ENCODE measurements around the gene ZFAND3.

The ZFAND3 gene

DNA sequence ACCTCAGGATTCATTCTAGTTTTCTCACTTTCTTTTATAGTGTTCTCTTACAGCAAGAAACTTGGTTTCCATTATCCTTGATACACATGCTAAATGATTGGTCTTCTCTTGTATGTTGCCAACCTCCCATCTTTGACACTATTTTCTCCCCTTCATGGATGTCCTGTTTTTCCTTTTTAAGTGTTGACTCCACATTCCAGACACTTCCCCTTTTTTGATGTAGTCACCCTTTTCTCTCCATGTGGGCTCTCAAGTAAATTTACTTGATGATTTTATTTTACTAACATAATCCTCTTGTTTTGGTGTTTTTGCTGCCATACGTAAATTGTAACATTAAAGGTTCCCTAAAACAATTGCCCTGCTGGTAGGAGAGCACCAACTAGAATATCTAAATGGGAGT lies 148.1 kb downstream of the ZFAND3 start:
- Histone ChIP-seq H3K36me3 (peaks cover 21 to 79% (median 48%) of the 10 kb centered on the region in 11 experiments; a peak in 21 of 22 replicates), H3K9ac (no peak overlapping the region), H3K4me1 (peaks cover 11 to 56% (median 13%) of the 10 kb centered on the region in 10 experiments; a peak in 18 of 20 replicates), H3K27me3 (no peaks in the 10 kb centered on the region), H3K9me3 (replicated peaks in 1 of 11) (peaks cover 2 to 62% (median 55%) of the 10 kb centered on the region in 11 experiments; a peak in 20 of 22 replicates), H3K4me3 (no peak overlapping the region), H3K4me2 (peak overlapping the region in 2 of 11 experiments; percentile 16 to 45; a peak in 2 of 22 replicates), H3K27ac (no peak overlapping the region), H4K20me1 (peaks cover 4 to 99% (median 43%) of the 10 kb centered on the region in 11 experiments; a peak in 16 of 22 replicates)
- TF ChIP-seq Cebpa-rat (IDR thresholded peaks at IDR 0.05) = no peak

DNA sequence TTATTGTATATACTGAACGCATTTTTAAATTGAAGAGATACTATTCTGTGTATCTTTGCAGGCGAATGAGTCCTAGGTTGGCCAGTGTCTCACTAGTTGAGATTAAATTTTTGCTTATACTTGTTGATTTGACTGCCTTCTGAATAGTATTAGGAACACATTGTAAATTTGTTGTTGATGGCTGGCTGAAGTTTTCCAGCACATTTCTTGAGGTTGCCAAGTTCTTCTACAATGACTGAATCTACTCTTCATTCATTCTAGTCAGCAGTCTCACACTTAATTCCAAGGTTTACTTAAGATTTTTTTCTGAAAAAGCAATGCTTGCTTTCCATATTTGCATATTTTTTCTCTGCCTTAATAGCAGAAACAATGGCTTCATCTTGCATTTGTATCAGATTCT lies 151.7 kb downstream of the ZFAND3 start:
- H3K36me3 ChIP-seq = peaks cover 16 to 72% (median 46%) of the 10 kb centered on the region in 11 experiments
- H3K27ac ChIP-seq = peak overlapping the region in 1 of 11 experiments; percentile 9; a peak in 1 of 22 replicates
- no peaks in the 10 kb centered on the region for H3K27me3 ChIP-seq
- peaks cover 0 to 89% (median 14%) of the 10 kb centered on the region in 11 experiments; a peak in 12 of 22 replicates for H4K20me1 ChIP-seq
- H3K9ac ChIP-seq = 0 out of 22 replicates have a peak overlapping the region, but pooled peaks of 1 of the 11 experiments have one; percentile 8
- H3K4me1 ChIP-seq = peaks cover 11 to 48% (median 13%) of the 10 kb centered on the region in 10 experiments; a peak in 18 of 20 replicates
- H3K9me3 ChIP-seq (replicated peaks in 1 of 11) = peaks cover 32 to 84% (median 77%) of the 10 kb centered on the region in 11 experiments
- no peak overlapping the region for H3K4me3 ChIP-seq
- TF ChIP-seq Cebpa-rat (IDR thresholded peaks at IDR 0.05) = no peak
- peak overlapping the region; percentile 22 to 72 (median 41); a peak in 19 of 22 replicates for H3K4me2 ChIP-seq

DNA sequence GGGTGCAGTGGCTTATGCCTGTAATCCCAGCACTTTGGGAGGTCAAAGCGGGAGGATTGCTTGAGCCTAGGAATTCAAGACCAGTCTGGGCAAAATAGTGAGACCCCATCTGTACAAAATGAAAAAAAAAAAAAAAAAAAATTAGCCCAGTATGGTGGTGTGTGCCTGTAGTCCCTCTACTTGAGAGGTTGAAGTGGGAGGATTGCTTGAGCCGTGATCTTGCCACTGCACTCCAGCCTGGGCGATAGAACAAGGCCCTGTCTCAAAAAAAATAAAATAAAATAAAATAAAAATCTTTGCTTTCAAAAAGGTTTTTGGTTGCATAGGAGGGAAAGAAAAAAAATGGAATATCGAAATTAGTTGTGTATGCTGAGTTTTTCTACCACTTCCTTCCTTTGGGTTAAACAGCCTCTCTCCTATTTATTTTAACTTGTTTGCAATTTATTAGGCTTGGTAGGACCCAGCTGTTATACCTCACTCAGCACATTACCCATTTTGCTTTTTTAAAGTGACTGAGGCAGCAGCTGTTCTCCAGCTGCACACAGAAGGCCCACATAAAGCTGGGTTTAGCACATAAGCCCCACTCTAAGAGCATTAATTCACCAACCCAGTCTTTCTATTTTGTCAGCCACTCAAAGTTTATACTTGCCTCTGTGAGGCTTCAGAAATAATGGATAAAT lies 152.3 kb downstream of the ZFAND3 start:
- no peaks in the 10 kb centered on the region for H3K27me3 ChIP-seq
- peaks cover 0 to 89% (median 14%) of the 10 kb centered on the region in 11 experiments; a peak in 11 of 22 replicates for H4K20me1 ChIP-seq
- peaks cover 16 to 72% (median 47%) of the 10 kb centered on the region in 11 experiments for H3K36me3 ChIP-seq
- H3K9ac ChIP-seq = 0 out of 22 replicates have a peak overlapping the region, but pooled peaks of 1 of the 11 experiments have one; percentile 35
- H3K4me1 ChIP-seq = peaks cover 11 to 42% (median 13%) of the 10 kb centered on the region in 10 experiments; a peak in 18 of 20 replicates
- peaks cover 37 to 88% (median 79%) of the 10 kb centered on the region in 11 experiments for H3K9me3 ChIP-seq (replicated peaks in 1 of 11)
- peak overlapping the region in 3 of 11 experiments; percentile 9 to 40 (median 11); a peak in 2 of 22 replicates for H3K27ac ChIP-seq
- H3K4me3 ChIP-seq = no peak overlapping the region
- peak overlapping the region; percentile 22 to 72 (median 41); a peak in 19 of 22 replicates for H3K4me2 ChIP-seq
- no peak for TF ChIP-seq Cebpa-rat (IDR thresholded peaks at IDR 0.05)

DNA sequence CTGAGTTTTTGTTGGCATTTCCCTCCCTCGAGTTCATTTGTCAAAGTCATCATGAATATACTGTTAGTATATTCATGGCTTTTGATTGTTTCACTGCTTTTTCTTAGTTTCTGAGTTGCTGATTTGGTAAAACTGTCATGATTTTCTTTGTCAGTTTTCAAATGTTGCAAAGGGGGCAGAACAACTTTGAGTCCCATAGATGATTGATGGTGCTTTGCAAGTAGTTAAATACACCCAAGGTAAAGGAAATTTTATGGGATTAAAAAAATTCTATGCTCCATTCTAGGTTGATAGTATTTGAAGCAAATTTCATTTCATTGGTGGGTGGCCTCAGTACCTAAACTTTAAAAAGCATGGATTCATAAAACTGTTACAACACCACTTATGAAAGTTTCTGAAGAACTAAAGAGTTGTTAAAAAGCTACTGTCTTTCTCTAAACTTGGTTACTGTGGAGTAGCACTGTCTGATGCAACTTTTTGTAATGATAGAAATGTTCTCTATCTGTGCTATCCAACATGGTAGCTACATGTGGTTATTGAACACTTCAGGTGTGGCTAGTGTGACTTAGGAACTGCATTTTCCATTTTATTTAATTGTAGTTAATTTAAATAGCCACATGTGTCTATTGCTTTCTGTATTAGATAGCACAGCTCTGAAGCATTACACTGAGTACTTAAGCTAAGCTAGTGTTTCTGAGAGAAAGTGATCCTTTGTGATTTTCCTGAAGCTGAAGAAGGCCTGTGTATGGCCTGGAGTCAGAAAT lies 153.6 kb downstream of the ZFAND3 start:
- Histone ChIP-seq H3K4me3 (no peak overlapping the region), H3K9me3 (replicated peaks in 1 of 11) (peaks cover 38 to 83% (median 78%) of the 10 kb centered on the region in 11 experiments), H3K36me3 (peaks cover 16 to 67% (median 45%) of the 10 kb centered on the region in 11 experiments), H3K27ac (no peak overlapping the region; a peak in 1 of 22 replicates), H3K4me2 (no peak overlapping the region), H4K20me1 (peaks cover 4 to 89% (median 19%) of the 10 kb centered on the region in 11 experiments; a peak in 13 of 22 replicates), H3K4me1 (peaks cover 11 to 33% (median 13%) of the 10 kb centered on the region in 10 experiments; a peak in 18 of 20 replicates), H3K9ac (no peak overlapping the region), H3K27me3 (no peaks in the 10 kb centered on the region)
- no peak for TF ChIP-seq Cebpa-rat (IDR thresholded peaks at IDR 0.05)

DNA sequence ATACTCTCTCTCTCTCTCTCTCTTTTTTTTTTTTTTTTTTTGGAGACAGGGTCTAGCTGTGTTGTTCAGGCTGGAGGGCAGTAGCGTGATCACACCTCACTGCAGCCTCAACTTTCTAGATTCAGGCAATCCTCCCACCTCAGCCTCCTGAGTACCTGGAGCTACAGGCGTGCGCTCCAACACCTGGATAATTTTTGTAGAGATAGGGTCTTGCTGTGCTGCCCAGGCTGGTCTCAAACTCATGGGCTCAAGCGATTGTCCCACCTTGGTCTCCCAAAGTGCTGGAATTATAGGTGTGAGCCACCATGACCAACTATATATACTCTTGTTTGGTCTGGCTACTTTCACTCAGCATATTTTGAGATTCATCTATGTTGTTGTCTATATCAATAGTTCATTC lies 154.9 kb downstream of the ZFAND3 start:
- H4K20me1 ChIP-seq = peaks cover 7 to 89% (median 31%) of the 10 kb centered on the region in 11 experiments; a peak in 18 of 22 replicates
- peaks cover 16 to 56% (median 34%) of the 10 kb centered on the region in 11 experiments for H3K36me3 ChIP-seq
- H3K4me1 ChIP-seq = peaks cover 11 to 35% (median 14%) of the 10 kb centered on the region in 10 experiments; a peak in 18 of 20 replicates
- no peak overlapping the region for H3K27ac ChIP-seq
- no peak overlapping the region for H3K9ac ChIP-seq
- TF ChIP-seq Cebpa-rat (IDR thresholded peaks at IDR 0.05) = no peak
- H3K27me3 ChIP-seq = no peaks in the 10 kb centered on the region
- no peak overlapping the region for H3K4me2 ChIP-seq
- H3K9me3 ChIP-seq (replicated peaks in 1 of 11) = peaks cover 38 to 71% (median 68%) of the 10 kb centered on the region in 11 experiments
- H3K4me3 ChIP-seq = peak overlapping the region in 1 of 10 experiments; percentile 3; a peak in 1 of 20 replicates

DNA sequence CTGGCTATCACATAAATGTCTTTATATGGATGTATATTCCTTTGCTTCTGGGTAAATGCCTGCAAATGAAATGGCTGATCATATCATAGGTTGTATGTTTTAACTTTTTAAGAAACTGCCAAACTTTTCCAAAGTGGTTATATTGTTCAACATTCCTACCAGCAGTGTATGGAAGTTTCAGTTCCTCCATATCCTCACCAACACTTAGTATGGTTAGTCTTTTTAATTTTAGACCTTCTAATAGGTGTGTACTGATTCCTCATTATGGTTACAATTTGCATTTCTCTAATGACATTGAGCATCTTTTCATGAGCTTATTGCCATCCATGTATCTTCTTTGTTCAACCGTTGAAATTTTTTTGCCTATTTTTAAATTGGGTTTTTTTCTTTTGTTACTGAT lies 155.4 kb downstream of the ZFAND3 start:
- Histone ChIP-seq H3K9me3 (replicated peaks in 1 of 11) (peaks cover 38 to 66% (median 62%) of the 10 kb centered on the region in 11 experiments), H3K4me1 (peaks cover 11 to 41% (median 16%) of the 10 kb centered on the region in 10 experiments; a peak in 18 of 20 replicates), H3K4me3 (peak overlapping the region in 1 of 10 experiments; percentile 10; a peak in 2 of 20 replicates), H3K27me3 (no peaks in the 10 kb centered on the region), H3K27ac (no peak overlapping the region), H3K9ac (no peak overlapping the region), H3K4me2 (no peak overlapping the region), H4K20me1 (peaks cover 12 to 90% (median 37%) of the 10 kb centered on the region in 11 experiments; a peak in 20 of 22 replicates), H3K36me3 (peaks cover 16 to 51% (median 34%) of the 10 kb centered on the region in 11 experiments)
- no peak for TF ChIP-seq Cebpa-rat (IDR thresholded peaks at IDR 0.05)

DNA sequence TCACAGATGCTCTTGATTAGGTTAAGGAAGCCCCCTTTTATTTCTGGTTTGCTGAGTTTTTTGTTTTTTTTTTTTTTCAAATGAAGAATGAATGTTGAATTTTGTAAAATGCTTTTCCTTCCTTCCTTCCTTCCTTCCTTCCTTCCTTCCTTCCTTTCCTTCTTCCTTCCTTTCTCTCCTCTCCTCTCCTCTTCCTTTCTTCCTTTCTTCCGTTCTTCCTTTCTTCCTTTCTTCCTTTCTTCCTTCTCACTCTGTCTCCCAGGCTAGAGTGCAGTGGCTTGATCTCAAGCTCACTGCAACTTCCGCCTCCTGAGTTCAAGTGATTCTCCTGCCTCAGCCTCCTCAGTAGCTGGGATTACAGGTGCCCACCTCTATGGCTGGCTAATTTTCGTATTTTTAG lies 158.2 kb downstream of the ZFAND3 start:
- Histone ChIP-seq H3K36me3 (peaks cover 16 to 50% (median 32%) of the 10 kb centered on the region in 11 experiments), H3K4me3 (no peak overlapping the region), H3K9ac (no peak overlapping the region), H3K4me2 (no peak overlapping the region), H4K20me1 (peaks cover 27 to 90% (median 50%) of the 10 kb centered on the region in 11 experiments; a peak in 21 of 22 replicates), H3K27me3 (no peaks in the 10 kb centered on the region), H3K27ac (no peak overlapping the region), H3K9me3 (replicated peaks in 1 of 11) (peaks cover 38 to 55% (median 49%) of the 10 kb centered on the region in 11 experiments), H3K4me1 (peaks cover 0 to 31% (median 3%) of the 10 kb centered on the region in 10 experiments; a peak in 5 of 20 replicates)
- no peak for TF ChIP-seq Cebpa-rat (IDR thresholded peaks at IDR 0.05)
